Stimulated activated naive CD8-positive, alpha-beta T cell treated with anti-CD3 and anti-CD28 coated beads, Interleukin-15, Interleukin-2, amounts not matched to agents 100 ng/mL and 50 ng/mL, for 24 hours (primary cell): ENCODE data around the gene CHRDL2.

Experiments used
- H3K27ac Mint-ChIP-seq: one replicate; pipeline ENCODE4 v1.8.0; 2021; ENCODE audit warnings: mild to moderate bottlenecking, mixed read lengths
- H3K27me3 Mint-ChIP-seq: one replicate; pipeline ENCODE4 v1.8.0; 2021; ENCODE audit warnings: mixed read lengths
- H3K36me3 Mint-ChIP-seq: one replicate; pipeline ENCODE4 v1.8.0; 2021; ENCODE audit warnings: low read depth, mixed read lengths
- H3K4me1 Mint-ChIP-seq: one replicate; pipeline ENCODE4 v1.8.0; 2021; ENCODE audit warnings: low read depth, mixed read lengths
- H3K4me3 Mint-ChIP-seq: one replicate; pipeline ENCODE4 v1.8.0; 2021; ENCODE audit warnings: mild to moderate bottlenecking, mixed read lengths
- H3K9me3 Mint-ChIP-seq: one replicate; pipeline ENCODE4 v1.8.0; 2021; ENCODE audit warnings: mixed read lengths

CHRDL2 gene

DNA sequence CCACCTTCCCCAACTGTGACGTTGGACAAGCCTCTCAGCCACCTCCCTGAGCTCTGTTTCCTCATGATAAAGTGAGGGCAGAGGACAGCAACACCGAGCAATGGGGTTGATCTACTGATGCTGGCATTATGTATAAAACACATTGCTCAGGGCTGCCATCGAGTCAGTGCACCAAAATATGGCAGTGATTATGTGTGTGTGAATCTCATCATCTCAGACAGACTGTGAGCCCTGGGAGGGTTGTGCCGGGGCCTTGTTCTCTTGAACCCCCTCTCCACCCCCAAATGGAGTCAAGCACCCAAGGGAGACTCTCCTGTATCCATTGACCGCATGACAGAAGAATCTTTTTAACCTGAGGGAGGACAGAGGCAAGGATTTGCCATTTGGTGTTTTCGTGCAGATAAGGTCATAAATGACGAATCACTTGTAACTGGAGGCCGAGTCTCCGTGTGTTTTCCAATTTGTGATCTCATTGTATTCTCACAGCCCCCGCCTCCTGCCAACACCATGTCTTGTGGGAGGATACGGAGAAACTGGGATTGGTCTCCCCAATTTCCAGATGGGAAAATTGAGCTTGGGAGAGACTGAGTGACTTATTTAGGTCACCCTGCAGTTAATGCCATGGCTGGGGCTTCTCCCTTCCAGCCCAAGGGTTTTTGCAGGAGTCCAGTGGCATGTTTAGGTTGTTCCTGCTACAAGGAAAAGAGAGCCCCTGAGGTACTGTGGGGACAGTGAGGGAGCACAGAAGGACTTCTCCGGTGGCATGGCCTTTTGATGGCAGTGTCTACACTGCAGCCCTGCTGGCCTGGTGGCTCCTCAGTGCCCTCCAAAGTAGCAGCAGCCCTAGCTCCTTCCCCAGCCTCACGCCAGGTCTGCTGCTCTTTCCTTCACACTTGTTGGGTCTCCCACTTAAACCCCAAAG lies 52.4 kb downstream of the CHRDL2 start:
- Mint-ChIP-seq H3K4me1 (no peaks in the 10 kb centered on the region), H3K4me3 (no peak overlapping the region), H3K27me3 (peaks cover 18% of the 10 kb centered on the region)

GRCh38 chr11:74678041-74678440 lies 53.2 kb downstream of the CHRDL2 start:
- H3K9me3 Mint-ChIP-seq: no peaks in the 10 kb centered on the region
- H3K36me3 Mint-ChIP-seq: no peaks in the 10 kb centered on the region
- peaks cover 15% of the 10 kb centered on the region for H3K27me3 Mint-ChIP-seq
- H3K4me1 Mint-ChIP-seq: no peaks in the 10 kb centered on the region
- no peak overlapping the region for H3K27ac Mint-ChIP-seq
- no peak overlapping the region for H3K4me3 Mint-ChIP-seq

More for the DNA sequence above, 52.4 kb downstream of the CHRDL2 start:
- Mint-ChIP-seq H3K36me3 (no peaks in the 10 kb centered on the region), H3K9me3 (no peaks in the 10 kb centered on the region), H3K27ac (no peak overlapping the region)

GRCh38 chr11:74677131-74677530 lies 54.1 kb downstream of the CHRDL2 start:
- no peaks in the 10 kb centered on the region for H3K36me3 Mint-ChIP-seq
- no peaks in the 10 kb centered on the region for H3K4me1 Mint-ChIP-seq
- no peak overlapping the region for H3K4me3 Mint-ChIP-seq
- H3K27me3 Mint-ChIP-seq: peaks cover 6% of the 10 kb centered on the region
- no peaks in the 10 kb centered on the region for H3K9me3 Mint-ChIP-seq
- no peak overlapping the region for H3K27ac Mint-ChIP-seq

GRCh38 chr11:74676596-74676995 lies 54.6 kb downstream of the CHRDL2 start:
- Mint-ChIP-seq H3K4me3 (no peak overlapping the region), H3K27me3 (peaks cover 2% of the 10 kb centered on the region), H3K27ac (no peak overlapping the region), H3K9me3 (no peaks in the 10 kb centered on the region), H3K4me1 (no peaks in the 10 kb centered on the region), H3K36me3 (no peaks in the 10 kb centered on the region)

DNA sequence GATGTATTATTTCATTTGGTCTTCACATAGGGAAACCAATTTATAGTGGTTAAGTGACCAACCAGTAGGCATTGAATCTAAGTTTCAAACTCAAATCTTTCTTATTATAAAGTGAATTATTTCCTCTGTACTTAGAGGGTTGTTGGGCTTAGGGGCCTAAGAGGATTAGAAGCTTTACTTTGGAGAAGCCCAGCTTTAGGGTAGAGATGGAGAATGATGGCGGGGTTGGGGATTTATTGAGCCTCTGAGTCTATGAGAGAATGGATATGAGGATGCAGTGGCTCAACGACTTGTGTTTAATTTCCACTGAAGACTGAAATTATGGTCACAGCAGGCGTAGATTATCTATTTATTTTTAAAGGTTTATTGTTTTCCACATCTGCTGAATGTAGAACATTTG lies 55.5 kb downstream of the CHRDL2 start:
- no peak overlapping the region for H3K4me3 Mint-ChIP-seq
- no peaks in the 10 kb centered on the region for H3K4me1 Mint-ChIP-seq
- no peak overlapping the region for H3K27ac Mint-ChIP-seq
- H3K36me3 Mint-ChIP-seq: no peaks in the 10 kb centered on the region
- H3K9me3 Mint-ChIP-seq: no peaks in the 10 kb centered on the region
- no peaks in the 10 kb centered on the region for H3K27me3 Mint-ChIP-seq

GRCh38 chr11:74673693-74674360 lies 57.4 kb downstream of the CHRDL2 start:
- Mint-ChIP-seq H3K36me3 (no peaks in the 10 kb centered on the region), H3K4me1 (no peaks in the 10 kb centered on the region), H3K4me3 (no peak overlapping the region), H3K27ac (no peak overlapping the region), H3K9me3 (no peaks in the 10 kb centered on the region), H3K27me3 (no peaks in the 10 kb centered on the region)

- no peak overlapping the region for H3K27ac Mint-ChIP-seq
- H3K27me3 Mint-ChIP-seq: no peaks in the 10 kb centered on the region
- H3K9me3 Mint-ChIP-seq: no peaks in the 10 kb centered on the region
- no peaks in the 10 kb centered on the region for H3K4me1 Mint-ChIP-seq
- H3K36me3 Mint-ChIP-seq: no peaks in the 10 kb centered on the region
- H3K4me3 Mint-ChIP-seq: no peak overlapping the region
Observed at GRCh38 chr11:74672956-74673692, 58.1 kb downstream of the CHRDL2 start.

DNA sequence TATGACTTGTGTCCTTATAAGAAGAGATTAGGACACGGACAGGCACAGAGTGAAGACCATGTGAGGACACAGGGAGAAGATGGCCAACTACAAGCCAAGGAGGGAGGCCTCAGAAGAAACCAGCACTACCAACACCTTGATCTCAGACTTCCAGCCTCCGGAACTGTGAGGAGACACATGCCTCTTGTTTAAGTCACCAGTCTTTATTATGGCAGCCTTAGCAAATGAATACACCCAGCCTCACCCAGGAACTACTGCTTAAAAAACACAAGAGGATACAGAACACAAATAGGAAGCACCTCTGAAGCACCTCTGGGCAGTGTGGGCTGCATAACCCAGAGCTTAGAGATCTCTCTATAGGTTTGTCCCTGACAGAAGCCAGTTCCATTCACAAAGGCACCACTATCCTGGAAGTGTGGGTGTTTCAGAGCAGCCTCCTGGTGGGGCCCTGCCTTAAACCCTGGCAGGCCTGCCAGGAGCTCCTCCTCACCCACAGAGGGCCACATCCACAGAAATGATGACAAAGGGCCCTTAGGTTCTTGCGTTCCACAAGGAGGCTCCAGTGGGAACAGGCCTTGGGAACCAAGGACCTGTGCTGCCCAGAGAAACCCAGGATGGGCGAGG lies 58.8 kb downstream of the CHRDL2 start:
- no peak overlapping the region for H3K27ac Mint-ChIP-seq
- no peaks in the 10 kb centered on the region for H3K36me3 Mint-ChIP-seq
- no peaks in the 10 kb centered on the region for H3K9me3 Mint-ChIP-seq
- no peaks in the 10 kb centered on the region for H3K27me3 Mint-ChIP-seq
- no peaks in the 10 kb centered on the region for H3K4me1 Mint-ChIP-seq
- H3K4me3 Mint-ChIP-seq: no peak overlapping the region

DNA sequence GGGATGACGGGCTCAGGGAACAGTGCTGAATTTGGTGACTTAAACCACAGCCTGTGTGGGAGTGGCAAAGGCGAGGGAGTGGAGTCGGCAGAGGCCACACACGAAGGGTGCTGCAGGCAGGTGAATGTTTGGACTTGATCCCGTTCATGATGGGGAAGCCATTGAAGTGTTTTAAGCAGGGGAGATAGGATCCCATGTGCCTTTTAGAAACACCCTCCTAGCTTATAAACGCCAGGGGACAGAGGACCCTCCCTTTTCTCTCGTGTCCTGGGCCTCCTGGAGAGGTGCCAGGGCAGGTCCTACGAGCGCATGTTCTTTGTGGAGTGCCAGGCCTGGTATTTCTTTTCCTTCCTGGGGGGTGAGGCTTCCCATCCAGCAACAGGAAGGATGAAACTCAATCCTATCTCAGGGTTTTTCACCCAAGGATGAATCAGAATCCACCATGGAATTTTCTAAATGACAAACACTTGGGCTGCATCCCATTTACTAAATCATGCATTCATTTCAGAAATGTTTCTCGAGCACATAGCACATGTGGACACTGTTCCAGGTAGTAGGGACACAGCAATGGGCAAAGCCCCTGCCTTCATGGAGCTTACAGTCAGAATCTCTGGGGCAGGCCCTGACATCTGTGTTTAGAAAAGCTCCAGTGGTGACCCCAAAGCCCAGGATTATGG lies 59.6 kb downstream of the CHRDL2 start:
- no peak overlapping the region for H3K4me3 Mint-ChIP-seq
- no peaks in the 10 kb centered on the region for H3K4me1 Mint-ChIP-seq
- H3K36me3 Mint-ChIP-seq: no peaks in the 10 kb centered on the region
- H3K27me3 Mint-ChIP-seq: no peaks in the 10 kb centered on the region
- no peak overlapping the region for H3K27ac Mint-ChIP-seq
- H3K9me3 Mint-ChIP-seq: no peaks in the 10 kb centered on the region

GRCh38 chr11:74670171-74670570 lies 61.1 kb downstream of the CHRDL2 start:
- Mint-ChIP-seq H3K4me1 (no peaks in the 10 kb centered on the region), H3K4me3 (no peak overlapping the region), H3K36me3 (no peaks in the 10 kb centered on the region), H3K9me3 (no peaks in the 10 kb centered on the region), H3K27ac (no peak overlapping the region), H3K27me3 (no peaks in the 10 kb centered on the region)

DNA sequence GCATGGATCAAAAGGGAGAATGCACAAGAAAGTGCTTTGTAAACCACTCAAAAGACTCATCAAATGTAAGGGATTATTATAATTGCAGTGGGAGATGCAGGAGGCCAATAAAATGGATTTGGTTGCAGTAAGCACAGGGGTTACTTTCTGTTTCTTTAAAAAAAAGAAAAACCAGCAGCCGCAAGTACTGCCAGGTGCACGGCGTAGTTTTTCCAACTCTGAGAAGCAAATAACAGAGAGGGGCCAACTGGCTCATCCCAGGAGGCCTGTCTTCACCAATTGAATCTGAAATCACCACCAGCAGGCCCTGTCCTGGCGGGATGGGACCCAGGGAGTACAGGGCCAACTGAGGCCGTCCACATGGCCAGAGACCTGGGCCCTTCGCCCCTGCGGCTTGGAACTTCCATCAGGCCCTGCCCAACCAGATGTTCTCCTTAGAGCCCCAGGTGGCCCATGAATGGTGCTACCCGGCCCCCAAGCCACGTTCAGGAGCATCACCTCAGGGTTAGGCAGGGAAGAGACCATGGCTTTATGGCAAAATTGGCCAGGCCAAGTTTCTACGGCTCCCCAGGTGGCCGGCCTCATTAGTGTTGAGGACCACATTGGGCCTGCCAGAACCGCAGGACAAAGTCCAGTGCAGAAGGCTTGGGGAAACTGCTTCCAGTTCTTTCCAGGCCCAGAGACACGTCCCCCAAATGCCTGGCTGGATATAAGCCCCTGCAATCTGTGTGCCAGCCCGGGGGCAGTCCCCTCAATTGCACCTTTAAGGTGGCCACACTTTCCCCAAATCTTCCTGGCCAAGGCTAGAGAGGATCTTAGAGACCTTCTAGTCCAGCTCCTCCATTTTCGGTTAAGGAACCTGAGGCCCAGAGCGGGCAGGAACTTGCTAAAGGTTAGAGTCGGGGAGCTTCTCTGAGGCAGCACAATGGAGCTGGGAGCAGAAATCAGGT lies 61.7 kb downstream of the CHRDL2 start:
- Mint-ChIP-seq H3K4me3 (no peak overlapping the region), H3K4me1 (no peaks in the 10 kb centered on the region), H3K36me3 (no peaks in the 10 kb centered on the region), H3K27ac (no peak overlapping the region), H3K27me3 (no peaks in the 10 kb centered on the region), H3K9me3 (no peaks in the 10 kb centered on the region)

DNA sequence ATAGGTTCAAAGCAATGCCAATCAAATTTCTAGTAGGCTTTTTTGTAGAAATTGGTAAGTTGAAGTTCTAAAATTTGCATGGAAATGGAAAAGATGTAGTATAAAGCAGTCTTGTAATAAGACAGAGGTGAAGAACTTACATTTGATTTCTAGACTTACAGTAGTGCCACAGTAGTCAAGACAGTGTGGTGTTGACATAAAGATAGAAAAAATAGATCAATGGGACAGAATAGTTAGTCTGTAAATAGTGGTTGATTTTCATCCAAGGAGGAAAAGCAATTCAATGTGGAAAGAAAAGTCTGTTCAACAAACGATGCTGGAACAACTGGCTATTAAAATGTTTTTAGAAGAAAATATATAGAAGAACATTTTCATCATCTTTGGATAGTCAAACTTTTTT lies 67.9 kb downstream of the CHRDL2 start:
- Mint-ChIP-seq H3K27ac (no peak overlapping the region), H3K27me3 (no peaks in the 10 kb centered on the region), H3K4me1 (no peaks in the 10 kb centered on the region)

DNA sequence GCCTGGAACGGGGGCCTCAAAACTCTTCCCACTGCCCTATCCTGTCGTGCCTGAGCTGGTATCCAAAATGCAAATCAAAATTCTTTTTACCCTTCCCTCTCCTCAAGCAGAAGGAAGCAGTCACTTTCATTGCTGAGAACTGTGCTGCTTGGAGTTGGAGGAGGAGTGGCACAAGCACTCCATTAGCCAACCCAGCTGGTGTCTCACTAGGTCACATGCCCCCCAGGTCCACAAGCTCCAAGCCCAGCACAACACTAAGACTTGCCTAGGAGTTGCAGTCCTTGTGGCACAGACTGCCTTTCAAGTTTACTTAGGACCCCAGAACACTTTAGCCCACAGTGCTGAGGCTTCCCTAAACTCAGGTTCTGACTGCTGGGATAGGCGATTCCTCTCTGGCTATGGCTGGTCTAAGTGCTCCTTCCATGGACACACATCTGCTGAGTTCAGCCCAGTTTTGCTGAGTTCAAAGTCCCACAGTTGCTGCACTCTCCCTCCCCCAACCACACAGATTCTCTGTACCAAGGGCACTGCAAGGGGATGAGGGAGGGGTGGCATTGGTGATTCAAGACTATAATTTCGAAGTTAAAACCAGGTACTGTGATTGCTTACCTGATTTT lies 68.6 kb downstream of the CHRDL2 start:
- Mint-ChIP-seq H3K27me3 (no peaks in the 10 kb centered on the region), H3K9me3 (peaks cover 7% of the 10 kb centered on the region), H3K36me3 (peaks cover 36% of the 10 kb centered on the region), H3K4me1 (no peaks in the 10 kb centered on the region), H3K27ac (no peak overlapping the region), H3K4me3 (no peak overlapping the region)

More for the DNA sequence above, 67.9 kb downstream of the CHRDL2 start:
- Mint-ChIP-seq H3K36me3 (peaks cover 30% of the 10 kb centered on the region), H3K9me3 (peaks cover 7% of the 10 kb centered on the region), H3K4me3 (no peak overlapping the region)
